WTC11 (cell line): ENCODE data around the gene TRIM40. TPM values are rescaled to one million over a fixed set of nuclear protein-coding genes. Genes with fewer than 3 reads are reported as not detected.
"Not testable (repeated sequence)": the region's sequence is repeated elsewhere in the genome, so short reads cannot be mapped to it uniquely, and the experiment has no call there.

Experiments
- ATAC-seq: fragments of 200-7000 bp; cut with Tn5 transposase; 2 replicates; pipeline ENCODE4 v1.10.0; 2021; ENCODE audit warnings: mild to moderate bottlenecking, moderate library complexity
- CTCF ChIA-PET: fragments of 300-600 bp; sonication (Branson Sonifier 250); formaldehyde crosslinking; loops from one replicate; lab custom pipeline; 2021; ENCODE audit warnings: antibody characterized with exemption; lab: Charles Lee
- POLR2A ChIA-PET: fragments of 350-600 bp; sonication (Branson Sonifier 250); formaldehyde crosslinking; loops from one replicate; lab custom pipeline; 2021; ENCODE audit warnings: antibody characterized with exemption; lab: Charles Lee
- DNase-seq: peaks from one replicate; pipeline ENCODE4 v3.0.0; 2021; ENCODE audit warnings: low spot score
- H3K27ac Mint-ChIP-seq: 2 replicates; pipeline ENCODE4 v1.8.0; 2021; ENCODE audit warnings: mixed read lengths
- H3K27me3 Mint-ChIP-seq: 2 replicates; pipeline ENCODE4 v1.8.0; 2021; ENCODE audit warnings: low read depth, mild to moderate bottlenecking, moderate library complexity, mixed read lengths
- H3K36me3 Mint-ChIP-seq: 2 replicates; pipeline ENCODE4 v1.8.0; 2021; ENCODE audit warnings: mixed read lengths
- H3K4me1 Mint-ChIP-seq: 2 replicates; pipeline ENCODE4 v1.8.0; 2022; ENCODE audit warnings: mixed read lengths
- H3K4me3 Mint-ChIP-seq: 2 replicates; pipeline ENCODE4 v1.8.0; 2021; ENCODE audit warnings: mild to moderate bottlenecking, moderate library complexity, mixed read lengths
- H3K9me3 Mint-ChIP-seq: 2 replicates; pipeline ENCODE4 v1.8.0; 2021; ENCODE audit warnings: mixed read lengths
- ATF1 ChIP-seq: sonication (generic); formaldehyde crosslinking; IDR thresholded peaks from 2 replicates; pipeline ENCODE4 v1.8.1; 2023; ENCODE audit warnings: mild to moderate bottlenecking, moderate library complexity, missing genetic modification reagents
- ATF3 ChIP-seq: sonication (generic); formaldehyde crosslinking; conservative IDR thresholded peaks from 2 replicates; pipeline ENCODE4 v1.8.1; 2022; ENCODE audit warnings: mild to moderate bottlenecking, missing genetic modification reagents
- CDX4 ChIP-seq: fragments of 250-450 bp; sonication (Bioruptor Pico); IDR thresholded peaks from 2 replicates; pipeline ENCODE4 v1.9.0; 2021; ENCODE audit warnings: moderate library complexity, mild to moderate bottlenecking, inconsistent platforms, borderline replicate concordance
- CREM ChIP-seq: sonication (generic); formaldehyde crosslinking; IDR thresholded peaks from 2 replicates; pipeline ENCODE4 v1.8.1; 2022; ENCODE audit warnings: mild to moderate bottlenecking, missing genetic modification reagents, moderate library complexity
- ELF4 ChIP-seq: sonication (generic); formaldehyde crosslinking; IDR thresholded peaks from 2 replicates; pipeline ENCODE4 v1.8.1; 2022; ENCODE audit warnings: low read depth, mild to moderate bottlenecking, moderate library complexity, missing genetic modification reagents
- EMX1 ChIP-seq: fragments of 250-450 bp; sonication (Bioruptor Pico); IDR thresholded peaks from 2 replicates; pipeline ENCODE4 v1.8.0; 2021; ENCODE audit warnings: mild to moderate bottlenecking
- HMGXB4 ChIP-seq: sonication (generic); formaldehyde crosslinking; IDR thresholded peaks from 2 replicates; pipeline ENCODE4 v1.8.1; 2023; ENCODE audit warnings: mild to moderate bottlenecking, moderate library complexity, missing genetic modification reagents
- IRF2 ChIP-seq: sonication (generic); formaldehyde crosslinking; IDR thresholded peaks from 2 replicates; pipeline ENCODE4 v1.8.0; 2022; ENCODE audit warnings: low read depth, missing genetic modification reagents, borderline replicate concordance
- JAZF1 ChIP-seq: fragments of 250-450 bp; sonication (Bioruptor Pico); IDR thresholded peaks from 2 replicates; pipeline ENCODE4 v1.9.0; 2021; ENCODE audit warnings: moderate library complexity, mild to moderate bottlenecking, inconsistent platforms
- JUN ChIP-seq: sonication (generic); formaldehyde crosslinking; IDR thresholded peaks from 2 replicates; pipeline ENCODE4 v1.8.0; 2023; ENCODE audit warnings: mild to moderate bottlenecking, missing genetic modification reagents
- MXD4 ChIP-seq: fragments of 250-450 bp; sonication (Bioruptor Pico); IDR thresholded peaks from 2 replicates; pipeline ENCODE4 v1.8.0; 2021; ENCODE audit warnings: mild to moderate bottlenecking, moderate library complexity, borderline replicate concordance
- MYBL2 ChIP-seq: sonication (generic); formaldehyde crosslinking; IDR thresholded peaks from 2 replicates; pipeline ENCODE4 v1.8.1; 2023; ENCODE audit warnings: mild to moderate bottlenecking, moderate library complexity, missing genetic modification reagents
- NFATC4 ChIP-seq: fragments of 250-450 bp; sonication (Bioruptor Pico); IDR thresholded peaks from 2 replicates; pipeline ENCODE4 v1.9.0; 2021; ENCODE audit warnings: mild to moderate bottlenecking
- OVOL2 ChIP-seq: fragments of 250-450 bp; sonication (Bioruptor Pico); IDR thresholded peaks from 2 replicates; pipeline ENCODE4 v1.9.0; 2021; ENCODE audit warnings: mild to moderate bottlenecking, borderline replicate concordance
- TP53 ChIP-seq: sonication (generic); formaldehyde crosslinking; IDR thresholded peaks from 2 replicates; pipeline ENCODE4 v1.8.1; 2023; ENCODE audit warnings: mild to moderate bottlenecking, missing genetic modification reagents
- USF1 ChIP-seq: sonication (generic); formaldehyde crosslinking; IDR thresholded peaks from 2 replicates; pipeline ENCODE4 v1.8.0; 2022; ENCODE audit warnings: mild to moderate bottlenecking, missing genetic modification reagents
- ZNF121 ChIP-seq: sonication (generic); formaldehyde crosslinking; IDR thresholded peaks from 2 replicates; pipeline ENCODE4 v1.8.0; 2023; ENCODE audit warnings: missing genetic modification reagents
- ZNF138 ChIP-seq: sonication (generic); formaldehyde crosslinking; conservative IDR thresholded peaks from 2 replicates; pipeline ENCODE4 v1.8.1; 2022; ENCODE audit warnings: mild to moderate bottlenecking, moderate library complexity, missing genetic modification reagents
- ZNF232 ChIP-seq: sonication (generic); formaldehyde crosslinking; IDR thresholded peaks from 2 replicates; pipeline ENCODE4 v1.8.0; 2022; ENCODE audit warnings: mild to moderate bottlenecking, missing genetic modification reagents
- ZNF317 ChIP-seq: sonication (generic); formaldehyde crosslinking; IDR thresholded peaks from 2 replicates; pipeline ENCODE4 v1.8.1; 2023; ENCODE audit warnings: low read depth, mild to moderate bottlenecking, moderate library complexity, missing genetic modification reagents, borderline replicate concordance
- total RNA-seq: library from RNA; stranded (reverse); gene quantifications from 3 replicates; pipeline ENCODE4 v1.2.3, GENCODE V29; 2021
- TF ChIP-seq, protein P1 (sequence below): sonication (generic); formaldehyde crosslinking; conservative IDR thresholded peaks from 2 replicates; pipeline ENCODE4 v1.8.1; 2023; ENCODE audit warnings: mild to moderate bottlenecking, low read depth, missing genetic modification reagents, moderate library complexity
- TF ChIP-seq, protein P2 (sequence below): fragments of 250-450 bp; sonication (Bioruptor Pico); IDR thresholded peaks from 2 replicates; pipeline ENCODE4 v1.9.0; 2021; ENCODE audit warnings: mild to moderate bottlenecking, borderline replicate concordance

The TRIM40 gene
- total RNA-seq, 1 experiment from 2014 or later: not detected

DNA sequence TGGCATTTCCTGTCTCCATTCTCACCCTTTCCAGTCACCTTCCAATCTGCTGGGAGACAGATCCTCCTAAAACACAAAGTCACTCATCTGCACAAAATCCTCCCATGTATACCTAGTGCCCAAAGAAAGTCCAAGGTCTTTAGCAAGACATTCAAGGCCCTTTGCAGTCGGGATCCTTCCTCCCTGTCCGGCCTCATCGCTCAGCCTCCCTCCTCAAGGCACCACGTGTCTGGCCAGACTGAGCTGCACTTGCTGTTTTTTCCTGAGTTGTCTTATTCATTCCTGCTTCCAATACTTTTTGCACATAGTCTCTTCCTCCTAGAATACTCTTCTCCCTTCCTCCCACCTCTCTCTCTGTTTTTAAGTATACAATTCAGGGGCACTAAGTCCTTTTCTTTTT is 28.8 kb downstream of the TRIM40 start:
- no peak for TF ChIP-seq CREM (CRISPR knock-in tag)
- TF ChIP-seq ATF3 (CRISPR knock-in tag): no peak
- TF ChIP-seq ZNF232 (CRISPR knock-in tag): no peak
- TF ChIP-seq OVOL2 (CRISPR knock-in tag): no peak
- no peak for TF ChIP-seq ATF1 (CRISPR knock-in tag)
- TF ChIP-seq, protein P1, sequence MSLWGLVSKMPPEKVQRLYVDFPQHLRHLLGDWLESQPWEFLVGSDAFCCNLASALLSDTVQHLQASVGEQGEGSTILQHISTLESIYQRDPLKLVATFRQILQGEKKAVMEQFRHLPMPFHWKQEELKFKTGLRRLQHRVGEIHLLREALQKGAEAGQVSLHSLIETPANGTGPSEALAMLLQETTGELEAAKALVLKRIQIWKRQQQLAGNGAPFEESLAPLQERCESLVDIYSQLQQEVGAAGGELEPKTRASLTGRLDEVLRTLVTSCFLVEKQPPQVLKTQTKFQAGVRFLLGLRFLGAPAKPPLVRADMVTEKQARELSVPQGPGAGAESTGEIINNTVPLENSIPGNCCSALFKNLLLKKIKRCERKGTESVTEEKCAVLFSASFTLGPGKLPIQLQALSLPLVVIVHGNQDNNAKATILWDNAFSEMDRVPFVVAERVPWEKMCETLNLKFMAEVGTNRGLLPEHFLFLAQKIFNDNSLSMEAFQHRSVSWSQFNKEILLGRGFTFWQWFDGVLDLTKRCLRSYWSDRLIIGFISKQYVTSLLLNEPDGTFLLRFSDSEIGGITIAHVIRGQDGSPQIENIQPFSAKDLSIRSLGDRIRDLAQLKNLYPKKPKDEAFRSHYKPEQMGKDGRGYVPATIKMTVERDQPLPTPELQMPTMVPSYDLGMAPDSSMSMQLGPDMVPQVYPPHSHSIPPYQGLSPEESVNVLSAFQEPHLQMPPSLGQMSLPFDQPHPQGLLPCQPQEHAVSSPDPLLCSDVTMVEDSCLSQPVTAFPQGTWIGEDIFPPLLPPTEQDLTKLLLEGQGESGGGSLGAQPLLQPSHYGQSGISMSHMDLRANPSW (CRISPR knock-in tag): no peak
- TF ChIP-seq, protein P2, sequence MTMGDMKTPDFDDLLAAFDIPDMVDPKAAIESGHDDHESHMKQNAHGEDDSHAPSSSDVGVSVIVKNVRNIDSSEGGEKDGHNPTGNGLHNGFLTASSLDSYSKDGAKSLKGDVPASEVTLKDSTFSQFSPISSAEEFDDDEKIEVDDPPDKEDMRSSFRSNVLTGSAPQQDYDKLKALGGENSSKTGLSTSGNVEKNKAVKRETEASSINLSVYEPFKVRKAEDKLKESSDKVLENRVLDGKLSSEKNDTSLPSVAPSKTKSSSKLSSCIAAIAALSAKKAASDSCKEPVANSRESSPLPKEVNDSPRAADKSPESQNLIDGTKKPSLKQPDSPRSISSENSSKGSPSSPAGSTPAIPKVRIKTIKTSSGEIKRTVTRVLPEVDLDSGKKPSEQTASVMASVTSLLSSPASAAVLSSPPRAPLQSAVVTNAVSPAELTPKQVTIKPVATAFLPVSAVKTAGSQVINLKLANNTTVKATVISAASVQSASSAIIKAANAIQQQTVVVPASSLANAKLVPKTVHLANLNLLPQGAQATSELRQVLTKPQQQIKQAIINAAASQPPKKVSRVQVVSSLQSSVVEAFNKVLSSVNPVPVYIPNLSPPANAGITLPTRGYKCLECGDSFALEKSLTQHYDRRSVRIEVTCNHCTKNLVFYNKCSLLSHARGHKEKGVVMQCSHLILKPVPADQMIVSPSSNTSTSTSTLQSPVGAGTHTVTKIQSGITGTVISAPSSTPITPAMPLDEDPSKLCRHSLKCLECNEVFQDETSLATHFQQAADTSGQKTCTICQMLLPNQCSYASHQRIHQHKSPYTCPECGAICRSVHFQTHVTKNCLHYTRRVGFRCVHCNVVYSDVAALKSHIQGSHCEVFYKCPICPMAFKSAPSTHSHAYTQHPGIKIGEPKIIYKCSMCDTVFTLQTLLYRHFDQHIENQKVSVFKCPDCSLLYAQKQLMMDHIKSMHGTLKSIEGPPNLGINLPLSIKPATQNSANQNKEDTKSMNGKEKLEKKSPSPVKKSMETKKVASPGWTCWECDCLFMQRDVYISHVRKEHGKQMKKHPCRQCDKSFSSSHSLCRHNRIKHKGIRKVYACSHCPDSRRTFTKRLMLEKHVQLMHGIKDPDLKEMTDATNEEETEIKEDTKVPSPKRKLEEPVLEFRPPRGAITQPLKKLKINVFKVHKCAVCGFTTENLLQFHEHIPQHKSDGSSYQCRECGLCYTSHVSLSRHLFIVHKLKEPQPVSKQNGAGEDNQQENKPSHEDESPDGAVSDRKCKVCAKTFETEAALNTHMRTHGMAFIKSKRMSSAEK (CRISPR knock-in tag): no peak
- no peak for TF ChIP-seq IRF2
- no peak for TF ChIP-seq ZNF121 (CRISPR knock-in tag)
- H3K27ac Mint-ChIP-seq: no peak overlapping the region
- peaks cover 8% of the 10 kb centered on the region for H3K4me1 Mint-ChIP-seq
- peaks cover 38% of the 10 kb centered on the region for H3K27me3 Mint-ChIP-seq
- POLR2A ChIA-PET: no interaction called here
- CTCF ChIA-PET: interaction anchor here (0.8 kb wide), 1 partner anchor 61 kb away, joined by 3 read pairs; no protein-coding TSS in a partner anchor
- no peak for DNase-seq
- no peak for ATAC-seq
- no peak overlapping the region for H3K4me3 Mint-ChIP-seq
- H3K9me3 Mint-ChIP-seq: no peaks in the 10 kb centered on the region; the same call in 1 of the 2 replicates
- H3K36me3 Mint-ChIP-seq: no peaks in the 10 kb centered on the region

GRCh38 chr6:30165238-30165637 is 29.3 kb downstream of the TRIM40 start:
- H3K27ac Mint-ChIP-seq, POLR2A ChIA-PET, CTCF ChIA-PET: not testable (repeated sequence)

GRCh38 chr6:30167101-30167500 is 31.2 kb downstream of the TRIM40 start:
- ChIA-PET POLR2A (no interaction called here), CTCF (interaction anchor here (1.8 kb wide), 1 partner anchor 64 kb away, joined by 8 read pairs; no protein-coding TSS in a partner anchor)
- Mint-ChIP-seq H3K4me1 (peaks cover 13% of the 10 kb centered on the region), H3K9me3 (no peaks in the 10 kb centered on the region; the same call in 1 of the 2 replicates), H3K36me3 (no peaks in the 10 kb centered on the region), H3K4me3 (no peak overlapping the region), H3K27ac (no peak overlapping the region), H3K27me3 (peaks cover 57% of the 10 kb centered on the region)
- ATAC-seq: no peak
- DNase-seq: no peak
- TF ChIP-seq USF1 (no peak), ZNF138 (CRISPR knock-in tag) (no peak), HMGXB4 (CRISPR knock-in tag) (no peak), TP53 (CRISPR knock-in tag) (no peak), MXD4 (CRISPR knock-in tag) (no peak), NFATC4 (CRISPR knock-in tag) (no peak), JUN (CRISPR knock-in tag) (no peak), CDX4 (no peak), OVOL2 (CRISPR knock-in tag) (no peak), MYBL2 (CRISPR knock-in tag) (no peak), EMX1 (CRISPR knock-in tag) (no peak), ELF4 (no peak), JAZF1 (CRISPR knock-in tag) (no peak), ATF1 (CRISPR knock-in tag) (no peak), ZNF317 (CRISPR knock-in tag) (no peak), ZNF121 (CRISPR knock-in tag) (no peak)

More at GRCh38 chr6:30165238-30165637, 29.3 kb downstream of the TRIM40 start:
- not testable (repeated sequence) for ATAC-seq, H3K4me3 Mint-ChIP-seq, H3K9me3 Mint-ChIP-seq, DNase-seq, H3K4me1 Mint-ChIP-seq, H3K36me3 Mint-ChIP-seq
- peaks cover 38% of the 10 kb centered on the region for H3K27me3 Mint-ChIP-seq
